Measurements from ENCODE around the gene NFIX. TPM values are rescaled to one million over a fixed set of nuclear protein-coding genes. Genes with fewer than 3 reads are reported as not detected.

NFIX gene
- total RNA-seq (2022) (16.4 and 21.9 TPM in 2 replicates), Bru-seq, nascent RNA (percentile 46 among the genes with signal in this experiment), BruChase-seq, experiment 1, labeled RNA remaining after a 6-hour chase (percentile 49 among the genes with signal in this experiment), BruChase-seq, experiment 2, labeled RNA remaining after a 2-hour chase (percentile 41 among the genes with signal in this experiment)
- long read RNA-seq, result 0 reads

- TF ChIP-seq, protein P1, sequence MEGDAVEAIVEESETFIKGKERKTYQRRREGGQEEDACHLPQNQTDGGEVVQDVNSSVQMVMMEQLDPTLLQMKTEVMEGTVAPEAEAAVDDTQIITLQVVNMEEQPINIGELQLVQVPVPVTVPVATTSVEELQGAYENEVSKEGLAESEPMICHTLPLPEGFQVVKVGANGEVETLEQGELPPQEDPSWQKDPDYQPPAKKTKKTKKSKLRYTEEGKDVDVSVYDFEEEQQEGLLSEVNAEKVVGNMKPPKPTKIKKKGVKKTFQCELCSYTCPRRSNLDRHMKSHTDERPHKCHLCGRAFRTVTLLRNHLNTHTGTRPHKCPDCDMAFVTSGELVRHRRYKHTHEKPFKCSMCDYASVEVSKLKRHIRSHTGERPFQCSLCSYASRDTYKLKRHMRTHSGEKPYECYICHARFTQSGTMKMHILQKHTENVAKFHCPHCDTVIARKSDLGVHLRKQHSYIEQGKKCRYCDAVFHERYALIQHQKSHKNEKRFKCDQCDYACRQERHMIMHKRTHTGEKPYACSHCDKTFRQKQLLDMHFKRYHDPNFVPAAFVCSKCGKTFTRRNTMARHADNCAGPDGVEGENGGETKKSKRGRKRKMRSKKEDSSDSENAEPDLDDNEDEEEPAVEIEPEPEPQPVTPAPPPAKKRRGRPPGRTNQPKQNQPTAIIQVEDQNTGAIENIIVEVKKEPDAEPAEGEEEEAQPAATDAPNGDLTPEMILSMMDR (IDR thresholded peaks at IDR 0.05; ENCODE audit: unreplicated experiment), result no peak
- CTCF ChIA-PET, result no interaction called here
- H3K36me3 Mint-ChIP-seq (ENCODE audit: insufficient read depth, unreplicated experiment), result peaks cover 15% of the 10 kb centered on the region
- no peaks in the 10 kb centered on the region for H3K9me3 Mint-ChIP-seq (ENCODE audit: low read depth, unreplicated experiment)
- peaks cover 8% of the 10 kb centered on the region for H3K4me1 Mint-ChIP-seq (ENCODE audit: low read depth, unreplicated experiment)
- peak within 1 kb of the TSS; percentile 87 for H3K4me3 Mint-ChIP-seq (ENCODE audit: low read depth, unreplicated experiment)
- intact Hi-C loops (cut with micrococcal nuclease; ENCODE audit: unreplicated experiment), result no loop called here
- peaks cover 14% of the 10 kb centered on the region for H3K27me3 Mint-ChIP-seq (ENCODE audit: unreplicated experiment)
- DNase-seq, result peak; percentile 66
- peak within 1 kb of the TSS; percentile 79 for H3K27ac Mint-ChIP-seq (ENCODE audit: unreplicated experiment)
- BruUV-seq (replicated peaks), result no TSS peak
Observed at GRCh38 chr19:12994701-12995595, at the start of gene NFIX. TSS of gene NFIX (plus strand) at chr19:12995475. CDS start at chr19:12995838, 363 bp downstream.

DNA sequence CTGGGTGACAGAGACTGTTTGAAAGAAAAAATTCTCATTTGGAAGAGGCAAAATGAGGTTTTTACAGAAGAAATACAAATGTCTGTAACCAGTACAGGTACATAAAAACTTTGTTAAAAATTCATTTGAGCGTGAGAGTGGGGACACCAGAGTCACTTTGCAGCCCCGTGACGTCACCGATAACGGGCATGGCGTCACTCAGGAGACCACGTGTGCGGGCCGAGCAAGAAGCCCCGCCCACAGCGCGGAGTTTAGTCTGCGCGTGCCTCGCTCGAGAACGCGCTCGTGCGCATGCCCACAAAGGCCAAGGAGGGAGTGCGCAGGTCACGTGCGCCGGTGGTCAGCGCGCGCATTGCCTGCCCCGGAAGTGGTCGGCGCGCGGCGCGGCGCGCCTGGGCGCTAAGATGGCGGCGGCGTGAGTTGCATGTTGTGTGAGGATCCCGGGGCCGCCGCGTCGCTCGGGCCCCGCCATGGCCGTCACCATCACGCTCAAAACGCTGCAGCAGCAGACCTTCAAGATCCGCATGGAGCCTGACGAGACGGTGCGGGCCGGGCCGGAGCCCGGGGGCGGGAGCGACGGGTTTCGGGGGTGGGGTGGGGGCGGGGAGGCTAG is 49.7 kb upstream of the NFIX start, which contains the start of gene RAD23A:
TSS of gene RAD23A (plus strand) at position 384 of the 613 bp plus-strand sequence. CDS start at position 471, 87 bp downstream.
- CTCF ChIA-PET, result no interaction called here
- H3K27ac Mint-ChIP-seq (ENCODE audit: unreplicated experiment), result peak within 1 kb of the TSS; percentile 96
- TF ChIP-seq, protein P1 (IDR thresholded peaks at IDR 0.05; ENCODE audit: unreplicated experiment), result no peak
- intact Hi-C loops (cut with micrococcal nuclease; ENCODE audit: unreplicated experiment), result no loop called here
- no TSS peak for BruUV-seq (replicated peaks)
- H3K9me3 Mint-ChIP-seq (ENCODE audit: low read depth, unreplicated experiment), result no peaks in the 10 kb centered on the region
- H3K4me3 Mint-ChIP-seq (ENCODE audit: low read depth, unreplicated experiment), result peak within 1 kb of the TSS; percentile 79
- H3K27me3 Mint-ChIP-seq (ENCODE audit: unreplicated experiment), result no peaks in the 10 kb centered on the region
- DNase-seq, result peak; percentile 95
- peaks cover 91% of the 10 kb centered on the region for H3K36me3 Mint-ChIP-seq (ENCODE audit: insufficient read depth, unreplicated experiment)
- H3K4me1 Mint-ChIP-seq (ENCODE audit: low read depth, unreplicated experiment), result peaks cover 9% of the 10 kb centered on the region

GRCh38 chr19:12946092-12946721 is 49.1 kb upstream of the NFIX start:
- no TSS peak for BruUV-seq (replicated peaks)
- no peaks in the 10 kb centered on the region for H3K27me3 Mint-ChIP-seq (ENCODE audit: unreplicated experiment)
- peak overlapping the region; percentile 79 for H3K4me3 Mint-ChIP-seq (ENCODE audit: low read depth, unreplicated experiment)
- TF ChIP-seq, protein P1 (IDR thresholded peaks at IDR 0.05; ENCODE audit: unreplicated experiment), result no peak
- peaks cover 91% of the 10 kb centered on the region for H3K36me3 Mint-ChIP-seq (ENCODE audit: insufficient read depth, unreplicated experiment)
- H3K27ac Mint-ChIP-seq (ENCODE audit: unreplicated experiment), result peak overlapping the region; percentile 96
- CTCF ChIA-PET, result interaction anchor here (0.7 kb wide), 2 partner anchors 8 to 58 kb away, joined by 5 read pairs; no protein-coding TSS in a partner anchor
- no peaks in the 10 kb centered on the region for H3K9me3 Mint-ChIP-seq (ENCODE audit: low read depth, unreplicated experiment)
- intact Hi-C loops (cut with micrococcal nuclease; ENCODE audit: unreplicated experiment), result no loop called here
- peaks cover 9% of the 10 kb centered on the region for H3K4me1 Mint-ChIP-seq (ENCODE audit: low read depth, unreplicated experiment)
- DNase-seq, result peak; percentile 64
